Measurements from ENCODE around the gene TSR3.

DNA sequence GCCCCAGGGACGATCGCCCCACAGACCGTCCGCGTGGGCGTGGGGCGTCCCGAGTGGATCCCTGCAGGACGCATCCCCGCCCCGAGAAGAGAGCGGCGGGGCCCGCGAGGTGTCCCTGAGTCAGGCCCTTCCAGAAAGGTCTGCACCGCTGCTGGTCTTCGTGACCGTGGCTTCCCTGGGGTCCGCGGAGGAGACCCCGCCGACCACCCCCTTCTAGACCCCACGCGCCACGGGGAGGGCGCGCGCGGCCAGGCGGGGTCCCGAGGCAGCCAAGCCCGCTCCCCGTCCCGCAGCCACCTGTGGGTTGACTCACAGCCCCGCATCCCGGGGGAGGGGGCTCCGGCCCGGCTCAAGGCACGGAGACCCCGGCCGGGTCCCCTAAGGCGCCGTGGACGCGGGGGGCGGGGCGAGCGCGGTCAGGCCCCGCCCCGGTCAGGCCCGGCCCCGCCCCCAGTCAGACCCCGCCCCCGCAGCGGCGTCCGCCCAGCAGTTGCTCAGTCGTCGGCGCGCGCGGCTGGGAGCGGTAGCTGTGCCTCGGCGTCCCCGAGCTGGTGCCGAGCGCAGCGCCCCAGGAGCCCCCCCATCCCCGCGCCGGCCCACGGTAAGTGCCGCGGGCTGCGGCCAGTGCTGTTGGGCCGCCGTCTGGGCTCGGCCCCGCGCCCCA lies 18.4 kb downstream of the TSR3 start, which contains the start of gene BAIAP3:
- TF ChIP-seq, protein P1, sequence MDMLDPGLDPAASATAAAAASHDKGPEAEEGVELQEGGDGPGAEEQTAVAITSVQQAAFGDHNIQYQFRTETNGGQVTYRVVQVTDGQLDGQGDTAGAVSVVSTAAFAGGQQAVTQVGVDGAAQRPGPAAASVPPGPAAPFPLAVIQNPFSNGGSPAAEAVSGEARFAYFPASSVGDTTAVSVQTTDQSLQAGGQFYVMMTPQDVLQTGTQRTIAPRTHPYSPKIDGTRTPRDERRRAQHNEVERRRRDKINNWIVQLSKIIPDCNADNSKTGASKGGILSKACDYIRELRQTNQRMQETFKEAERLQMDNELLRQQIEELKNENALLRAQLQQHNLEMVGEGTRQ (IDR thresholded peaks at IDR 0.05; ENCODE audit: borderline replicate concordance, low read depth, low read length) = no peak
- TF ChIP-seq, protein P2, sequence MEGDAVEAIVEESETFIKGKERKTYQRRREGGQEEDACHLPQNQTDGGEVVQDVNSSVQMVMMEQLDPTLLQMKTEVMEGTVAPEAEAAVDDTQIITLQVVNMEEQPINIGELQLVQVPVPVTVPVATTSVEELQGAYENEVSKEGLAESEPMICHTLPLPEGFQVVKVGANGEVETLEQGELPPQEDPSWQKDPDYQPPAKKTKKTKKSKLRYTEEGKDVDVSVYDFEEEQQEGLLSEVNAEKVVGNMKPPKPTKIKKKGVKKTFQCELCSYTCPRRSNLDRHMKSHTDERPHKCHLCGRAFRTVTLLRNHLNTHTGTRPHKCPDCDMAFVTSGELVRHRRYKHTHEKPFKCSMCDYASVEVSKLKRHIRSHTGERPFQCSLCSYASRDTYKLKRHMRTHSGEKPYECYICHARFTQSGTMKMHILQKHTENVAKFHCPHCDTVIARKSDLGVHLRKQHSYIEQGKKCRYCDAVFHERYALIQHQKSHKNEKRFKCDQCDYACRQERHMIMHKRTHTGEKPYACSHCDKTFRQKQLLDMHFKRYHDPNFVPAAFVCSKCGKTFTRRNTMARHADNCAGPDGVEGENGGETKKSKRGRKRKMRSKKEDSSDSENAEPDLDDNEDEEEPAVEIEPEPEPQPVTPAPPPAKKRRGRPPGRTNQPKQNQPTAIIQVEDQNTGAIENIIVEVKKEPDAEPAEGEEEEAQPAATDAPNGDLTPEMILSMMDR (IDR thresholded peaks at IDR 0.05) = no peak
- no peak for TF ChIP-seq SMC3 (IDR thresholded peaks at IDR 0.05; ENCODE audit: low read depth, low read length)
- TF ChIP-seq POLR2AphosphoS5 (IDR thresholded peaks at IDR 0.05; ENCODE audit: low read depth, low read length) = no peak
- TF ChIP-seq, protein P3, sequence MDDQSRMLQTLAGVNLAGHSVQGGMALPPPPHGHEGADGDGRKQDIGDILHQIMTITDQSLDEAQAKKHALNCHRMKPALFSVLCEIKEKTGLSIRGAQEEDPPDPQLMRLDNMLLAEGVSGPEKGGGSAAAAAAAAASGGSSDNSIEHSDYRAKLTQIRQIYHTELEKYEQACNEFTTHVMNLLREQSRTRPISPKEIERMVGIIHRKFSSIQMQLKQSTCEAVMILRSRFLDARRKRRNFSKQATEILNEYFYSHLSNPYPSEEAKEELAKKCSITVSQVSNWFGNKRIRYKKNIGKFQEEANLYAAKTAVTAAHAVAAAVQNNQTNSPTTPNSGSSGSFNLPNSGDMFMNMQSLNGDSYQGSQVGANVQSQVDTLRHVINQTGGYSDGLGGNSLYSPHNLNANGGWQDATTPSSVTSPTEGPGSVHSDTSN (IDR thresholded peaks at IDR 0.05) = no peak
- no peak for TF ChIP-seq EP300 (IDR thresholded peaks at IDR 0.05; ENCODE audit: borderline replicate concordance in 1 of 2, low read depth in 1 of 2, low read length in 1 of 2)
- TF ChIP-seq, protein P4, sequence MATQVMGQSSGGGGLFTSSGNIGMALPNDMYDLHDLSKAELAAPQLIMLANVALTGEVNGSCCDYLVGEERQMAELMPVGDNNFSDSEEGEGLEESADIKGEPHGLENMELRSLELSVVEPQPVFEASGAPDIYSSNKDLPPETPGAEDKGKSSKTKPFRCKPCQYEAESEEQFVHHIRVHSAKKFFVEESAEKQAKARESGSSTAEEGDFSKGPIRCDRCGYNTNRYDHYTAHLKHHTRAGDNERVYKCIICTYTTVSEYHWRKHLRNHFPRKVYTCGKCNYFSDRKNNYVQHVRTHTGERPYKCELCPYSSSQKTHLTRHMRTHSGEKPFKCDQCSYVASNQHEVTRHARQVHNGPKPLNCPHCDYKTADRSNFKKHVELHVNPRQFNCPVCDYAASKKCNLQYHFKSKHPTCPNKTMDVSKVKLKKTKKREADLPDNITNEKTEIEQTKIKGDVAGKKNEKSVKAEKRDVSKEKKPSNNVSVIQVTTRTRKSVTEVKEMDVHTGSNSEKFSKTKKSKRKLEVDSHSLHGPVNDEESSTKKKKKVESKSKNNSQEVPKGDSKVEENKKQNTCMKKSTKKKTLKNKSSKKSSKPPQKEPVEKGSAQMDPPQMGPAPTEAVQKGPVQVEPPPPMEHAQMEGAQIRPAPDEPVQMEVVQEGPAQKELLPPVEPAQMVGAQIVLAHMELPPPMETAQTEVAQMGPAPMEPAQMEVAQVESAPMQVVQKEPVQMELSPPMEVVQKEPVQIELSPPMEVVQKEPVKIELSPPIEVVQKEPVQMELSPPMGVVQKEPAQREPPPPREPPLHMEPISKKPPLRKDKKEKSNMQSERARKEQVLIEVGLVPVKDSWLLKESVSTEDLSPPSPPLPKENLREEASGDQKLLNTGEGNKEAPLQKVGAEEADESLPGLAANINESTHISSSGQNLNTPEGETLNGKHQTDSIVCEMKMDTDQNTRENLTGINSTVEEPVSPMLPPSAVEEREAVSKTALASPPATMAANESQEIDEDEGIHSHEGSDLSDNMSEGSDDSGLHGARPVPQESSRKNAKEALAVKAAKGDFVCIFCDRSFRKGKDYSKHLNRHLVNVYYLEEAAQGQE (IDR thresholded peaks at IDR 0.05; ENCODE audit: low read depth, low read length) = no peak
- TF ChIP-seq, protein P5, sequence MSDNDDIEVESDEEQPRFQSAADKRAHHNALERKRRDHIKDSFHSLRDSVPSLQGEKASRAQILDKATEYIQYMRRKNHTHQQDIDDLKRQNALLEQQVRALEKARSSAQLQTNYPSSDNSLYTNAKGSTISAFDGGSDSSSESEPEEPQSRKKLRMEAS (IDR thresholded peaks at IDR 0.05; ENCODE audit: low read depth) = no peak
- TF ChIP-seq EZH2phosphoT487 (IDR thresholded peaks at IDR 0.05; ENCODE audit: borderline replicate concordance, low read depth) = peak; percentile 67; the same call in 1 of the 2 replicates
- TF ChIP-seq, protein P6, sequence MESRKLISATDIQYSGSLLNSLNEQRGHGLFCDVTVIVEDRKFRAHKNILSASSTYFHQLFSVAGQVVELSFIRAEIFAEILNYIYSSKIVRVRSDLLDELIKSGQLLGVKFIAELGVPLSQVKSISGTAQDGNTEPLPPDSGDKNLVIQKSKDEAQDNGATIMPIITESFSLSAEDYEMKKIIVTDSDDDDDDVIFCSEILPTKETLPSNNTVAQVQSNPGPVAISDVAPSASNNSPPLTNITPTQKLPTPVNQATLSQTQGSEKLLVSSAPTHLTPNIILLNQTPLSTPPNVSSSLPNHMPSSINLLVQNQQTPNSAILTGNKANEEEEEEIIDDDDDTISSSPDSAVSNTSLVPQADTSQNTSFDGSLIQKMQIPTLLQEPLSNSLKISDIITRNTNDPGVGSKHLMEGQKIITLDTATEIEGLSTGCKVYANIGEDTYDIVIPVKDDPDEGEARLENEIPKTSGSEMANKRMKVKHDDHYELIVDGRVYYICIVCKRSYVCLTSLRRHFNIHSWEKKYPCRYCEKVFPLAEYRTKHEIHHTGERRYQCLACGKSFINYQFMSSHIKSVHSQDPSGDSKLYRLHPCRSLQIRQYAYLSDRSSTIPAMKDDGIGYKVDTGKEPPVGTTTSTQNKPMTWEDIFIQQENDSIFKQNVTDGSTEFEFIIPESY (IDR thresholded peaks at IDR 0.05; ENCODE audit: borderline replicate concordance, low read depth) = no peak
- no peak for TF ChIP-seq MXI1 (IDR thresholded peaks at IDR 0.05; ENCODE audit: low read depth, low read length)
- TF ChIP-seq RCOR1 (IDR thresholded peaks at IDR 0.05; ENCODE audit: low read length) = no peak
- TF ChIP-seq, protein P7, sequence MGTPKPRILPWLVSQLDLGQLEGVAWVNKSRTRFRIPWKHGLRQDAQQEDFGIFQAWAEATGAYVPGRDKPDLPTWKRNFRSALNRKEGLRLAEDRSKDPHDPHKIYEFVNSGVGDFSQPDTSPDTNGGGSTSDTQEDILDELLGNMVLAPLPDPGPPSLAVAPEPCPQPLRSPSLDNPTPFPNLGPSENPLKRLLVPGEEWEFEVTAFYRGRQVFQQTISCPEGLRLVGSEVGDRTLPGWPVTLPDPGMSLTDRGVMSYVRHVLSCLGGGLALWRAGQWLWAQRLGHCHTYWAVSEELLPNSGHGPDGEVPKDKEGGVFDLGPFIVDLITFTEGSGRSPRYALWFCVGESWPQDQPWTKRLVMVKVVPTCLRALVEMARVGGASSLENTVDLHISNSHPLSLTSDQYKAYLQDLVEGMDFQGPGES (IDR thresholded peaks at IDR 0.05; ENCODE audit: low read depth, low read length) = no peak

Measured in SK-N-SH (cell line).